Measurements from ENCODE around the gene ZXDC. TPM values are rescaled to one million over a fixed set of nuclear protein-coding genes. Genes with fewer than 3 reads are reported as not detected.

The ZXDC gene
- total and polyA plus RNA-seq, 2 experiments from 2014 or later: 6.1 to 19.2 TPM

- 70 to 100% methylated on average over 2 to 6 of the region's 6 CpGs for WGBS, 2 experiments (ENCODE audit: low coverage in 1 of 2, low lambda C conversion rate in 2 of 2, missing lambda C conversion rate in 2 of 2)
- Histone ChIP-seq H3K9ac (no peak overlapping the region), H3K9me3 (ENCODE audit: low read depth) (no peaks in the 10 kb centered on the region), H3K4me3 (no peak overlapping the region), H3K9me2 (ENCODE audit: insufficient read depth) (no peaks in the 10 kb centered on the region), H3K27ac (no peak overlapping the region), H3K4me2 (ENCODE audit: unreplicated experiment) (no peak overlapping the region), H3F3A (ENCODE audit: insufficient read depth) (no peaks in the 10 kb centered on the region), H3K79me2 (ENCODE audit: insufficient read depth) (no peaks in the 10 kb centered on the region), H2AFZ (no peak overlapping the region), H4K20me1 (ENCODE audit: insufficient read depth) (no peaks in the 10 kb centered on the region), H3K4me1 (ENCODE audit: insufficient read depth) (0 out of 2 replicates have a peak, but pooled peaks cover 4% of the 10 kb centered on the region), H3K36me3 (ENCODE audit: low read depth) (no peaks in the 10 kb centered on the region), H3K27me3 (replicated peaks; ENCODE audit: insufficient read depth) (0 out of 2 replicates have a peak, but pooled peaks cover 8% of the 10 kb centered on the region)
- no peak for DNase-seq
- TF ChIP-seq EZH2 (IDR thresholded peaks at IDR 0.05; ENCODE audit: insufficient read depth, poor library complexity, severe bottlenecking) (no peak), EZH2phosphoT487 (IDR thresholded peaks at IDR 0.05; ENCODE audit: insufficient read depth, low read depth) (no peak)
- in situ Hi-C loops (cut with MboI): no loop called here
Measured at GRCh38 chr3:126516152-126516935, 40.7 kb upstream of the ZXDC start.

DNA sequence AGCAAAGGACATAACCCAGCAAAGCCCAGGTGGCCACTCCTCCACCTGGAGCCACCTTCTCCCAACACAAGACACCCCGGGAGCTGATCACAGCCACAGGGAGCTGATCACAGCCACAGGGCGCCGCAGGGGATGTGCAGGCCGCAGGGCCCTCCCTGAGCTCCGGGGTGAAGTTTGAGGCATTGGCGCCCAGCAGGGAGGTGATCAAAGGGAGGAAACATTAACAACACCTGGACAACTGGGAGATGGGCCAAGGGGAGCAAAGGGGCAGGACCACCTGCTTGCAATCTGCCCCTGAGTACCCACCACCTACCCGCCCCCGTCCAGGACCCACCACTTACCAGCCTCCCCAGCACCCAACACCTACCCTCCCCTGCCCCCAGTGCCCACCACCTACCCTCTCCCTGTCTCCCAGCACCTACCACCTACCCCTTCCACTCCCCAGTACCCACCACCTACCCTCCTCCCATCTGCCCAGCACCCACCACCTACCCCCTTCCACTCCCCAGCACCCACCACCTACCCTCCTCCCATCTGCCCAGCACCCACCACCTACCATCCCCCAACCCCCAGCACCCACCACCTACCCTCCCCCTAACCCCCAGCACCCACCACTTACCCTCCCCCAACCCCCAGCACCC is 39.5 kb upstream of the ZXDC start:
- Histone ChIP-seq H3K36me3 (ENCODE audit: low read depth) (no peaks in the 10 kb centered on the region), H3K9me3 (ENCODE audit: low read depth) (no peaks in the 10 kb centered on the region), H4K20me1 (ENCODE audit: insufficient read depth) (no peaks in the 10 kb centered on the region), H3K4me1 (ENCODE audit: insufficient read depth) (0 out of 2 replicates have a peak, but pooled peaks cover 4% of the 10 kb centered on the region), H3K27me3 (replicated peaks; ENCODE audit: insufficient read depth) (0 out of 2 replicates have a peak, but pooled peaks cover 8% of the 10 kb centered on the region), H3F3A (ENCODE audit: insufficient read depth) (no peaks in the 10 kb centered on the region), H2AFZ (no peak overlapping the region), H3K9ac (no peak overlapping the region), H3K27ac (no peak overlapping the region), H3K4me2 (ENCODE audit: unreplicated experiment) (no peak overlapping the region), H3K4me3 (no peak overlapping the region), H3K9me2 (ENCODE audit: insufficient read depth) (no peaks in the 10 kb centered on the region), H3K79me2 (ENCODE audit: insufficient read depth) (no peaks in the 10 kb centered on the region)
- no peak for TF ChIP-seq EZH2 (IDR thresholded peaks at IDR 0.05; ENCODE audit: insufficient read depth, poor library complexity, severe bottlenecking)
- no peak for TF ChIP-seq EZH2phosphoT487 (IDR thresholded peaks at IDR 0.05; ENCODE audit: insufficient read depth, low read depth)
- DNase-seq: no peak
- in situ Hi-C loops (cut with MboI): no loop called here
- WGBS, 2 experiments (ENCODE audit: low coverage in 1 of 2, low lambda C conversion rate in 2 of 2, missing lambda C conversion rate in 2 of 2): 55 to 56% methylated on average over 6 to 8 of the region's 8 CpGs

DNA sequence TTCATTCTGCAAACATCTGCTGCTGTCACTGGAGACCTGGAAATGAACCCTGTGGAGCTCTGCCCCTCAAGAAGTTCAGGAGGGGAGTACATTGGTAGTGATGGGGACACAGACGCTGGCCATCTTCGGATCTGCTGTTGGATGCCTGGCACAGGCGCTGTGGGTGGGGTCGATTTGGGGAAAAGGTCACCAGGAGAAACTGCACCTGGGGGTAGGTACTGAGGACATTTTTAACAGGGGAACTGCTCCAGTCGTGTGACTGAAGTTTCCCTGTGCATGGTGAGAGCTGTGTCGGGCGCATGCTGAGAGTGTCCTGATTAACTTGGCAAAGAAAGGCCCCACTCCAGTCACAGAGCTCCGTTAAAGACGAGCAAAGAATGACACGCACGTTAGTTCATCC is 38.5 kb upstream of the ZXDC start:
- DNase-seq: no peak

GRCh38 chr3:126512916-126513650 is 37.4 kb upstream of the ZXDC start:
- DNase-seq: no peak
- Histone ChIP-seq H2AFZ (no peak overlapping the region), H3K9me3 (ENCODE audit: low read depth) (no peaks in the 10 kb centered on the region), H3K4me1 (ENCODE audit: insufficient read depth) (0 out of 2 replicates have a peak, but pooled peaks cover 4% of the 10 kb centered on the region), H3K4me3 (no peak overlapping the region), H3K9me2 (ENCODE audit: insufficient read depth) (no peaks in the 10 kb centered on the region), H3K4me2 (ENCODE audit: unreplicated experiment) (no peak overlapping the region), H3K9ac (no peak overlapping the region), H3K27me3 (replicated peaks; ENCODE audit: insufficient read depth) (no peaks in the 10 kb centered on the region), H3K27ac (no peak overlapping the region), H4K20me1 (ENCODE audit: insufficient read depth) (no peaks in the 10 kb centered on the region), H3F3A (ENCODE audit: insufficient read depth) (no peaks in the 10 kb centered on the region), H3K79me2 (ENCODE audit: insufficient read depth) (no peaks in the 10 kb centered on the region), H3K36me3 (ENCODE audit: low read depth) (no peaks in the 10 kb centered on the region)
- in situ Hi-C loops (cut with MboI): no loop called here
- WGBS, 2 experiments (ENCODE audit: low coverage in 1 of 2, low lambda C conversion rate in 2 of 2, missing lambda C conversion rate in 2 of 2): 66 to 67% methylated on average over 12 of the region's 12 CpGs
- TF ChIP-seq EZH2 (IDR thresholded peaks at IDR 0.05; ENCODE audit: insufficient read depth, poor library complexity, severe bottlenecking) (no peak), EZH2phosphoT487 (IDR thresholded peaks at IDR 0.05; ENCODE audit: insufficient read depth, low read depth) (no peak)

More for the DNA sequence above, 38.5 kb upstream of the ZXDC start:
- H3K27me3 ChIP-seq (replicated peaks; ENCODE audit: insufficient read depth): 0 out of 2 replicates have a peak, but pooled peaks cover 8% of the 10 kb centered on the region
- H3K4me3 ChIP-seq: no peak overlapping the region
- no peak overlapping the region for H3K9ac ChIP-seq
- in situ Hi-C loops (cut with MboI): no loop called here
- H3K27ac ChIP-seq: no peak overlapping the region
- H3K79me2 ChIP-seq (ENCODE audit: insufficient read depth): no peaks in the 10 kb centered on the region
- H2AFZ ChIP-seq: no peak overlapping the region
- H3K36me3 ChIP-seq (ENCODE audit: low read depth): no peaks in the 10 kb centered on the region
- TF ChIP-seq EZH2phosphoT487 (IDR thresholded peaks at IDR 0.05; ENCODE audit: insufficient read depth, low read depth): no peak
- no peak for TF ChIP-seq EZH2 (IDR thresholded peaks at IDR 0.05; ENCODE audit: insufficient read depth, poor library complexity, severe bottlenecking)
- no peak overlapping the region for H3K4me2 ChIP-seq (ENCODE audit: unreplicated experiment)
- WGBS, 2 experiments (ENCODE audit: low coverage in 1 of 2, low lambda C conversion rate in 2 of 2, missing lambda C conversion rate in 2 of 2): 79 to 81% methylated on average over 11 of the region's 11 CpGs
- no peaks in the 10 kb centered on the region for H4K20me1 ChIP-seq (ENCODE audit: insufficient read depth)
- H3F3A ChIP-seq (ENCODE audit: insufficient read depth): no peaks in the 10 kb centered on the region
- 0 out of 2 replicates have a peak, but pooled peaks cover 4% of the 10 kb centered on the region for H3K4me1 ChIP-seq (ENCODE audit: insufficient read depth)
- H3K9me3 ChIP-seq (ENCODE audit: low read depth): no peaks in the 10 kb centered on the region
- no peaks in the 10 kb centered on the region for H3K9me2 ChIP-seq (ENCODE audit: insufficient read depth)
